GM10266 (cell line): ENCODE measurements around the gene SMOC2.

Experiments used
- DNase-seq: peaks from one replicate; pipeline ENCODE4 v3.0.0; 2012; ENCODE audit errors: extremely low spot score
- CTCF ChIP-seq: IDR thresholded peaks from 2 replicates; pipeline ENCODE4 v1.5.1; 2012; ENCODE audit warnings: mild to moderate bottlenecking, low read depth; ENCODE audit not compliant: control insufficient read depth, insufficient read depth; ENCODE audit errors: missing control alignments

Gene SMOC2

GRCh38 chr6:168415098-168415992, 25.6 kb upstream of the SMOC2 start:
- TF ChIP-seq CTCF = no peak
- no peak for DNase-seq

GRCh38 chr6:168415993-168416530, 24.9 kb upstream of the SMOC2 start:
- DNase-seq = no peak
- TF ChIP-seq CTCF = no peak

- no peak for TF ChIP-seq CTCF
- DNase-seq = no peak
These were observed 24.5 kb upstream of the SMOC2 start for GRCh38 chr6:168416531-168416930.

- no peak for DNase-seq
- TF ChIP-seq CTCF = no peak
These were observed 23.8 kb upstream of the SMOC2 start for GRCh38 chr6:168417191-168417590.

- DNase-seq = no peak
- no peak for TF ChIP-seq CTCF
These were observed 23.1 kb upstream of the SMOC2 start for GRCh38 chr6:168417679-168418557.

GRCh38 chr6:168418711-168419121, 22.3 kb upstream of the SMOC2 start:
- DNase-seq = no peak
- no peak for TF ChIP-seq CTCF
